ENCODE measurements around the gene VTI1A.
"Not testable (repeated sequence)": the region's sequence is repeated elsewhere in the genome, so short reads cannot be mapped to it uniquely, and the experiment has no call there.

DNA sequence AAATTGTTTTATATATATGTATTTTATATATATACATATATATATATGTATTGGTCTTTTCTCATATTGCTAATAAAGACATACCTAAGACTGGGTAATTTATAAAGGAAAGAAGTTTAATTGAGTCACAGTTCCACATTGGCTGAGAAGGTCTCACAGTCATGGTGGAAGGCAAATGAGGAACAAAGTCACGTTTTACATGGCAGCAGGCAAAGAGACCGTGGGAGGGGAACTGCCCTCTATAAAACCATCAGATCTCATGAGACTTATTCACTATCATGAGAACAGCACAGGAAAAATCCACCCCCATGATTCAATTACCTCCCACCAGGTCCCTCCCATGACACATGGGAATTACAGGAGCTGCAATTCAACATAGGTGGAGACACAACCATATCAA, 416.4 kb downstream of the VTI1A start:
- TF ChIP-seq, protein P1, sequence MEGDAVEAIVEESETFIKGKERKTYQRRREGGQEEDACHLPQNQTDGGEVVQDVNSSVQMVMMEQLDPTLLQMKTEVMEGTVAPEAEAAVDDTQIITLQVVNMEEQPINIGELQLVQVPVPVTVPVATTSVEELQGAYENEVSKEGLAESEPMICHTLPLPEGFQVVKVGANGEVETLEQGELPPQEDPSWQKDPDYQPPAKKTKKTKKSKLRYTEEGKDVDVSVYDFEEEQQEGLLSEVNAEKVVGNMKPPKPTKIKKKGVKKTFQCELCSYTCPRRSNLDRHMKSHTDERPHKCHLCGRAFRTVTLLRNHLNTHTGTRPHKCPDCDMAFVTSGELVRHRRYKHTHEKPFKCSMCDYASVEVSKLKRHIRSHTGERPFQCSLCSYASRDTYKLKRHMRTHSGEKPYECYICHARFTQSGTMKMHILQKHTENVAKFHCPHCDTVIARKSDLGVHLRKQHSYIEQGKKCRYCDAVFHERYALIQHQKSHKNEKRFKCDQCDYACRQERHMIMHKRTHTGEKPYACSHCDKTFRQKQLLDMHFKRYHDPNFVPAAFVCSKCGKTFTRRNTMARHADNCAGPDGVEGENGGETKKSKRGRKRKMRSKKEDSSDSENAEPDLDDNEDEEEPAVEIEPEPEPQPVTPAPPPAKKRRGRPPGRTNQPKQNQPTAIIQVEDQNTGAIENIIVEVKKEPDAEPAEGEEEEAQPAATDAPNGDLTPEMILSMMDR (IDR thresholded peaks at IDR 0.05) = not testable (repeated sequence)
- not testable (repeated sequence) for TF ChIP-seq POLR2A (IDR thresholded peaks at IDR 0.05)

Data from adrenal gland (tissue), 5 donors.